ENCODE data around the gene GALNT16. TPM values are rescaled to one million over a fixed set of nuclear protein-coding genes. Genes with fewer than 3 reads are reported as not detected.
"Not testable (repeated sequence)": the region's sequence is repeated elsewhere in the genome, so short reads cannot be mapped to it uniquely, and the experiment has no call there.

The GALNT16 gene
- total RNA-seq, 1 donor from 2014 or later: 0.96 TPM

DNA sequence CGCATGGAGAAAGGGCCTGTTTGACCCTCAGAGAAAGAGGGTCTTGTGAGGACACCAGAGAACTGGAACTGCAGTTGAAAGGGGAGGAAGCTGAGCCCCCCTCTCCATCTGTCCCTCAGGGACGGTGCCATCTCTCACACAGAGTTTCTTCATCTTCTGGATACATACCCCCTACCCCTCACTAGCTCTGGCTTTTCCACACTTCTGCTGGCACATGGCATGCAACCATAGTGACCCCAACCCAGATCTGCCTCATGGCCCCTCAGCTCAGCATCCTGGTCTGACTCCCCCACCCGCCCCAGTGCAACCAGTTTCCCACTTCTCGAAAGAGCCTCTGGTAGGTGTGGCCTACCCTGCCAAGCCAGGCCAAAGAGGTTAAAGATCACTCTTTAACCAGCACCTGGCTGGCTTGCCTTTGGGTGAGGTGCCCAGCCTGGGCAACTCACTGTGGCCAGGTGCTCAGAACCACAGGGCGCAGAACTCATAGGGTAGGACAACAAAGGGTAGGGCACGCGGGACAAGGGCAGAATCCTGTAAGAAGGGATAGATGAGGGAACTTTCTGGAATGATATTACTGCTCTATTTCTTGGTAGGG, 25.8 kb downstream of the GALNT16 start:
- no peak for DNase-seq (ENCODE audit: low spot score)

- DNase-seq (ENCODE audit: low spot score): peak; percentile 32
These were observed 27.4 kb downstream of the GALNT16 start for GRCh38 chr14:69287098-69288010.

DNA sequence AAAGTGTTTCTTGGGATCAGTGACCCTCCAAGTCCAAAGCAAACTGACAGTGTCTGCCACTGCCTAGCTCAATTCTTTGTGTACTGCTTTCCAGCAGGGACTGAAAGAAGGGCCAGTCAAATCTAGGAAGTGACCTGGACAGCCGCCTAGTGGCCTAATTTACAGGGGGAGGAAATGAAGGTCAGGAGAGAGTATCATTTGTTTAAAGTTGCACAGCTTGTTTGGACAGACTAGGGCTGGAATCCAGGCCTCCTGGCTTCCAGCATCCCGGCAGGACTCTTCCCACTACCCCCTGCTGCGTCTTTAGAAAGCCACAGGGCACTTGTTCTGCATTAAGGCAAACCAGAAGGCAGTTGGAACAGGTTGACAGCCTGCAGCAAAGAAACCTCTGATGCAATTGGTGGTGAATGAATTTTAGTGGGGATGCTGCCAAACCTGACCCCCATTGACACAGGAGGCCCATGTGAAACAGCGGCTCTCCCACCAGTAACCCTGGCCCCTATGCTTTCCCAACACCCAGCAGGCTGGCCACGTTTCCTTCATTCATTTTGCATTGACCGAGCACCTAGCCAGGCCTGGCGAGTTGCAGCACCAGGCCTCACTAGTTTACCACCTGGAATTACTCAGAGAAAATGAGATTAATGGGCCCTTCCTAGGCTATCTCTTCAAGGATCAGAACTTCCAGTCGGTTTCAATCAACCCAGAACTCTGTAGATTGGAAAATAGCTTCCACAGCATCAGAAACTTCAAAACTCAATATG, 28.2 kb downstream of the GALNT16 start:
- DNase-seq (ENCODE audit: low spot score): peak; percentile 8

GRCh38 chr14:69288956-69289705, 29.2 kb downstream of the GALNT16 start:
- DNase-seq (ENCODE audit: low spot score): no peak

GRCh38 chr14:69289811-69290520, 30.0 kb downstream of the GALNT16 start:
- no peak for DNase-seq (ENCODE audit: low spot score)

DNA sequence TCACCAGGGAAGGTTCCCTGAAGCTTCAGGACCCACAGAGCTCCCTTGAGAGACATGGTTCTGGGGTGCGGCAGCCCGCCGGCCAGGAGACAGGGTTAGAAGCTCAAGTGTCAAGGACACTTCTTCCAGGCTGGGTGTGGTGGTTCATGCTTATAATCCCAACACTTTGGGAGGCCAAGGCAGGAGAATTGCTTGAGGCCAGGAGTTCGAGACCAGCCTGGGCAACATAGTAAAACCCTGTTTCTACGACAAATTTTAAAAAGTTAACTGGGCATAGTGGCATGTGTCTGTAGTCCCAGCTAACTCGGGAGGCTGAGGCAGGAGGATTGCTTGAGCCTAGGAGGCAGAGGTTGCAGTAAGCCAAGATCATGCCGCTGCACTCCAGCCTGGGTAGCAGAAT, 30.9 kb downstream of the GALNT16 start:
- DNase-seq (ENCODE audit: low spot score): not testable (repeated sequence)

- DNase-seq (ENCODE audit: low spot score): no peak
These were observed 31.4 kb downstream of the GALNT16 start for GRCh38 chr14:69291396-69291795.

- DNase-seq (ENCODE audit: low spot score): no peak
These were observed 32.1 kb downstream of the GALNT16 start for GRCh38 chr14:69291891-69292561.

DNA sequence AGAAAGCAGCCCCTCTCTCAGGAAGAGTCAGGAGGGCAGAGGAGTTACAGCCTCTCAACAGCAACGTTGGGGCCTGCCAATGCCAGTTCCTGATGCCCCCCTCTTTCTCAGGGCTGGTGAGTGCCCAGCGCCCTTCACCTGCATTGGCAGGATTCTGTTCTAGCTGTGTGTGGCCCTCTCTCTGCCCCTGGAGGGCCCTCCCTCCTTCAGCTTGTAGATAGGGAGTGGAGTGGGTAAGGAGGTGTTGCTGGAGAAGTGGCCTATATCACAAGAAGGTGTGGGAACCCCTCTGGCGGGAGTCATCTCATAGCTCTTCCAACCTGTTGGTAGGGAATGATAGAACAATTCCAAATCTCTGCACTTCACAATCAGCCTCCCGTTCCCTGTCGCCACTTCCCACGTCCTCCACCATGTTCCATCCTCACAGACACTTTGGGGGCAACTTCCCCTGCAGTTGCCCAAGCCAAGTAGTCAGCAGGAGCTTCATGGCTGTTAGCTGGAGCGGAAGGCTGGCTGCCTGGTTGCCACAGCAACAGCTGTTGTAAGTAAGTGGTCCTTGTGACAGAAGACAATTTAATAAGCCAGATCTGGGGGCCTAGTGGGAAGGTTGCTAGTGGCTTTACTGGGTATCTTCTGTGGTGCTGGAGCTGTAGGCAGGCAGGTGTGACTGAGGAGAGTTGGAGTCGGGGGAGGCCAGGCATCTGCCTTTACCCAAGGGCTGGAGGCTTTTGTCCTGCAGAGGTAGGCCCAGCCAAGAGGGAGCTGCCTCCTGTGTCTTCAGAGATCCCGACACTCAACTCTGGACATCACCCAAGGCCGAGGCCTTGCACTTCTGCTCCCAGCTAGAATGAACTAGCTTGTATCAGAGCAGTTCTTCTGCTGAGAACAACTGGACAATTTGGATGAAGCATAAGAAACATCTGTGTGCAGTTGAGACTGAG, 38.4 kb downstream of the GALNT16 start:
- DNase-seq (ENCODE audit: low spot score): no peak

GRCh38 chr14:69299286-69300035, 39.5 kb downstream of the GALNT16 start:
- DNase-seq (ENCODE audit: low spot score): no peak

GRCh38 chr14:69300601-69301221, 40.8 kb downstream of the GALNT16 start:
- no peak for DNase-seq (ENCODE audit: low spot score)

GRCh38 chr14:69303086-69303485, 43.1 kb downstream of the GALNT16 start:
- DNase-seq (ENCODE audit: low spot score): no peak

DNA sequence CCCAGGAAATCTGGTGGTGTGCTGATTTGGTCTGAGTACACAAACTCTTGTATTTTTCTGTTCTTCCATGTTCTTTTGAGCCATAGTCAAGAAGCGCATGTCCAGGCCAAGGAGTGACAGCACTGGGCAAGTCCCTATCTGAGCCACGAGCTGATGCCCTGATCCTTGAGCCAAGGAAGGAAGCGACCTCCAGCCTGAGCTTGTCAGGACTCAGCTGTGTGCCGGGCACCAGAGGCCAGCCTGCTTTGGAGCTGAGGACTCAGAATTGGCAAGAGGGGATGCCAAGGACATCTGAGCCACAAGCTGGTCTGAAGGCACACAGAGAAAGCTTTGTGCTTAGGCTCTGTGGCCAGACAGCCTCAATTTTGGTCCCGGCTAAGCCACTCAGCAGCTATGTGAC, 52.6 kb downstream of the GALNT16 start:
- DNase-seq (ENCODE audit: low spot score): no peak

- DNase-seq (ENCODE audit: low spot score): no peak
These were observed 53.2 kb downstream of the GALNT16 start for GRCh38 chr14:69313176-69313575.

GRCh38 chr14:69314327-69314726, 54.4 kb downstream of the GALNT16 start:
- DNase-seq (ENCODE audit: low spot score): no peak

- no peak for DNase-seq (ENCODE audit: low spot score)
These were observed 55.3 kb downstream of the GALNT16 start for GRCh38 chr14:69315301-69315700.

DNA sequence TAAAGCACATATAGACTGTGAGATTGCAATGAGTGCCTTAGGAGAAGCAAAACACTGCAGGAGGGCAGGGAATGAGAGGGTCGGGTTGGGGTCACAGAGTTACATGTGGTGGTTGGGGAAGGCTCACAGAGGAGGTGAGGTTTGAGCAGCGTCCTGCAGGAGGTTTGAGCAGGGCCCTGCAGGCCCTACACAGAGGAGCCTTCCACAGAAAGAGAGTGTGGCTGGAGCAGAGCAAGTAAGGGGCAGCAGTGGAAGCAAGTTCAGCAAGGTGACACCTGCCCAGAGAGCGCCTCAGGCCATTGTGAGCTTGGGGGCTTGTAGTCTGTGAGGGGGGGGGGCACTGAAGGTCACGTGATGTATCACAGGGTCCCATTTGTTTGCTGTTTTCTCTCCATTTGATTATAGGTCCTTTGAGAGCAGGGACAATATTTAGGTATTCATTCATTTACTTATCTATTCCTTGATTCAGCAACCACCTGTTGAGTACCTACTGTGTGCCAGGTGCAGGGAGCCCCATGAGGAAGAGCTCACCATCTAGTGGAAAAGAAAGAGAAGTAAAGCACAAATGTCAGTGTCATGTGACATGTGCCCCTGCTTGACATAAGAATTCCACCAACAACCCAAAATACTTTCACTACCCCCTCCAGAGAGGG, 56.6 kb downstream of the GALNT16 start:
- no peak for DNase-seq (ENCODE audit: low spot score)

Data from umbilical cord (tissue), 2 donors.